DMS 273 treated with DMSO at 0.1 percent for 48 hours (cell line): ENCODE data around the gene SLC25A38.
"Not testable (repeated sequence)": the region's sequence is repeated elsewhere in the genome, so short reads cannot be mapped to it uniquely, and the experiment has no call there.

Experiments
- DNase-seq: peaks from one replicate; lab custom pipeline; 2025; lab: John Stamatoyannopoulos, UW

Gene SLC25A38

GRCh38 chr3:39383045-39383880 lies at the start of gene SLC25A38:
Gene SLC25A38, plus strand, starts transcription at chr3:39383370. Its CDS starts 355 bp downstream, at chr3:39383725.
- no peak for DNase-seq

- no peak for DNase-seq
Observed at GRCh38 chr3:39333607-39334006, 49.6 kb upstream of the SLC25A38 start.

- no peak for DNase-seq
Observed at GRCh38 chr3:39334205-39334604, 49.0 kb upstream of the SLC25A38 start.

GRCh38 chr3:39338201-39338600 lies 45.0 kb upstream of the SLC25A38 start:
- no peak for DNase-seq

- DNase-seq: no peak
Observed at GRCh38 chr3:39339086-39339485, 44.1 kb upstream of the SLC25A38 start.

DNA sequence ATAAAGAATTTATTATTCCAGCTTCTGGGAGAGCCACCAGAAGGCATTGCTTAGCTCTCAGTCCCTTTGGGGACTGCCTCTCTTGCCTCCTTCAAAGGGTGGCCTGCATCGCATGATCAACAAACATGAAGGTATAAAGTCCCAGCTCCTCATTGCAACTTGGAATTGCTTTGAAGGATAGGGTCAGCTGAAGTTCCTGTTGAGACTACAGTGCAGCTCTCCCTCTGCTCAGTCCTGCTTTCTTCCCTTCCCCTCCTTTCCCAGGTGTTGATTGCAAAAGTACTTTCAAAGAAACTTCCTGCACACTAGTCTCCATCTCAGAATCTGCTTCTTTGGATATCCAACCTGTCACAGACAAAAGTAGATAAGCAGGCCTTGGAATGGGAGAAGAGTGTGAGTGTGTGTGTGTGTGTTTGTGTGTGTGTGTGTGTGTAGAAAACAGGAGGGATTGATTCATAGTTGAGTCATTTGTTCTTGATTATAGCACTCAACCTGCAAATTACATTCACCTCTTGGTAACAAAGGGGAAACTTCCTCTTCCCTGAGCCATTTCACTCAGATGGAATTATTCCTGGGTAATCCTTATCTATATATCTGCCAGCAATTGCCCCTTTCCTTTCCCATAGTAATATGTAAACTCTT lies 40.0 kb upstream of the SLC25A38 start:
- DNase-seq: no peak

- DNase-seq: no peak
Observed at GRCh38 chr3:39343760-39344159, 39.4 kb upstream of the SLC25A38 start.

GRCh38 chr3:39344746-39345344 lies 38.3 kb upstream of the SLC25A38 start:
- no peak for DNase-seq

DNA sequence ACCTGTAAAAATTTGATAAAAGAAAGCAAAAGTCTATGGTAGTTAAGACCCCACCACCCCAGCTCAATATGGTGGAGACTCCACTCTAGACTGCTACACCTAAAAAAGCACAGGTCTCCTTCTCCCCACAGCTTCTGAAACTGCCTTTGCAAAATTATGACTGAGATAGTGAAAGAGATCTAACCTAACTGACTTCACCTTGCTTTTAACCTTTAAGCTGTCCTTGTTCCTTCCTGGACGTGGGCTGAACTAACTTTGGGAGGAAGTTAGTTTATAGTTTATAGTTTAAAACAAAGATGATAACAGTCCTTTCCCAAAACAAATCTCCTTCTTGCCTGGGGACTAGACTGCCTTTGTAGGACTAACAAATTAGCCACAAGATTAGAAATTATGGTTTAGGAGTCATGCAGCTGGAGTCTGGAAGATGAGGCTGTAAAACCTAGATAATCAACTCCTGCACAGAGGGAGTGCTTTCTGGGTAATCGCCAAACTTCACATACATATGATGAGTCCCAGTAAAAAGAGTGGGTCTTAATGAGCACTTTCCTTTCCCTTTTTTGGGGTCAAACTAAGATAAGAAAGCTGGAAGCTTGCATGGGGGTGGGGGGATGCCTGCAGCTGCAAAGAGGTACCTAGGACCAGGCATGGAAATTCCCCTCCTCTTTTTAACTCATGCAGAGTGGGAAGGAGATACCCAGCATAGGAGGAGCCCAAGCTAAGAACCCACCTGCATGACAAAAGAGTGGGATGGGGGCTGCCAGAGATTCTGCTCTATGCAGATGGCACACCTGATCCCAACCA lies 36.2 kb upstream of the SLC25A38 start:
- DNase-seq: no peak

DNA sequence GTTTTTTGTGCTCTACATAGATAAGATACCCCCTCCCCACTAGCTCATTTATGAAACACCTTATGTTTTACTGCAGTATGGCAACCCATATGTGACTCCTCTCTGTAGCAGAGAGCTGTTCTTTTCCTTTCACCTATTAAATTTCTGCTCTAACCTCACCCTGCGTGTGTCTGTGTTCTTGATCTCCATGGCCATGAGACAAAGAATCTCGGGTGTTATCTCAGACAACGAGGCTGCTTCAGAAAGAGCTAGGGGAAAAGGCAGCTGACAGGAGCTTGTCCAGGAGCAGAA lies 35.6 kb upstream of the SLC25A38 start:
- no peak for DNase-seq

DNA sequence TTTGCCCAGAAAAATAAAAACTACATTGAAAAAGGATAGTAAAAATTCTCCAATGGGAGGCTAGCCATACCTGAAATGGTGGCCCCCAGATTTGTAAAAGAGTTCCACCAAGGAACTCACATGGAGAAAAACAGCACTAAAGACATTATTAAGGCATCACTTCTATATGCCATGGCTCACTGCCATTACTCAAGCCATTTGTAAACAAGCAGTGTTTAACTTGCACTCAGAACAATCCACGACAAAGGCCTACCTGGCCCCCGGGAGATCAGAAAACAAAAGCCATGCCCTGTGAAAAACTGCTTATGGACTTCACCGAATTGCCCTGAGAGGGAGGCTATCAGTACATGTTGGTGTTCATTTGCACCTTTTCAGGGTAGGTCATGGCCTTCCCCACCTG lies 34.1 kb upstream of the SLC25A38 start:
- no peak for DNase-seq

DNA sequence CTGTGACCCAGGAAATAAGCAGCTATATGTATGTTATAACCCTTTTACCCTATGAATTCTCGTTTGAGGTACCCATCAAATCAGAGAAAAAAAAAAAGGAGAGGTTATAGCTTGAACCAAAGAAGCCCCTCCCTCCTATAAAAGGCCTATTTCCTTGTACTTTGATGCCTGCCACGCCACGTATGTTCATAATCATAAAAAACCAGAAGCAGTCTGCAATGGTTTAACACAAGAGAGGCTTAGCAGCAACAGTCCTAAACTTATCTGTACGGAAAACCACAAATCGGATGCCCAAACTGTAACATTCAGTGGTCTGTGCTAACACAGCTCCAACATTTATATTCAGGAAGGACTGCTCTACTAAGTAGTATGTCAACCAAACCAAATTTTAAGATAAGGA lies 32.5 kb upstream of the SLC25A38 start:
- no peak for DNase-seq

DNA sequence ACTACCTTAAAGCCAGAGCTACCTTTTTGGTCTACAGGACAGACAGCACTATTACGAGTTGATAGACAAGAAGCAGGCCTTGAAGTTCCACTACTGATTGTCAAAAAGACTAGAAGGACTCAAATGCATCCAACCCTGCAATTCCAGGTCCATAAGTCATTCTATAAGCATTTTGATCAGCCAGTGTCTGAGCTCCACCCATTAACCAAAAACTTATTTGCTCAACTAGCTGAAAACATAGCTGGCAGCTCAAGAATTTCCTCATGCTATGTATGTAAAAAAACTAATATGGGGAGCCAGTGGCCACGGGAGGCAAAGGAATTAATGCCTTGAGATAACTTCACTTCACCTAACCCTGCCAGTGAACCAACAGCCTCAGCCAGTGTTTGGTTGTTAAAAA lies 32.0 kb upstream of the SLC25A38 start:
- not testable (repeated sequence) for DNase-seq

DNA sequence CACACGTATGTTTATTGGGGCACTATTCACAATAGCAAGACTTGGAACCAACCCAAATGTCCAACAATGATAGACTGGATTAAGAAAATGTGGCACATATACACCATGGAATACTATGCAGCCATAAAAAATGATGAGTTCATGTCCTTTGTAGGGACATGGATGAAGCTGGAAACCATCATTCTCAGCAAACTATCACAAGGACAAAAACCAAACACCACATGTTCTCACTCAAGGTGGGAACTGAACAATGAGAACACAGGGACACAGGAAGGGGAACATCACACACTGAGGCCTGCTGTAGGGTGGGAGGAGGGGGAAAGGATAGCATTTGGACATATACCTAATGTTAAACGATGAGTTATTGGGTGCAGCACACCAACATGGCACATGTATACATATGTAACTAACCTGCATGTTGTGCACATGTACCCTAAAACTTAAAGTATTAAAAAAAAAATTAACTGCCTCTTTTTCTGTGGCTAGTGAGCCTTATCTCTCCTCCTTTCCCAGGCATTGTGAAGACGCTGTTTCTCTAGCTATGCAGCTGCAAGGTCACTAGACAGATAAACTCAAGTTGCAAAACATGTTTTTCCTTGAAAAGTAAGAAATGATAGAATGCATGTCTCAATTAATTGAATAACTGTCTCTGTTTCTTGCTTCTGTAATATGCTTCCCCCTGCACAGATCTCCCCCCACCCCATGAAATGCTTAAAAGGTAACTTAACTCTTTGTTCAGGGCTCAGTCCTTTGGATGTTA lies 29.8 kb upstream of the SLC25A38 start:
- not testable (repeated sequence) for DNase-seq

DNA sequence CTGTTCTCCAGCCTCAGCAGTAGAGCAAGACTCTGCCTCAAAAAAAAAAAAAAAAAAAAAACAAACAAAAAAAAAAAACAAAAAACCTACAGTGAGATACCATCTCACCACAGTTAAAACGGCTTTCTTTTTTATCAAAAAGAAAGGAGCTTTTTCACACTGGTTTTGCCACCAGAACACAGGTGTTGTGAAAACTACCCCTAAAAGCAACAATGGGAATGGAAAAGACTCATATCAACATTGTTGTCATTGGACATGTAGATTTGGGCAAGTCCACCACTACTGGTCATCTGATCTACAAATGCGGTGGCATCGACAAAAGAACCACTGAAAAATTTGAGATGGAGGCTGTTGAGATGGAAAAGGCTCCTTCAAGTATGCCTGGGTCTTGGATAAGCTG lies 24.8 kb upstream of the SLC25A38 start:
- no peak for DNase-seq

GRCh38 chr3:39361252-39361927 lies 21.8 kb upstream of the SLC25A38 start:
- DNase-seq: no peak

- no peak for DNase-seq
Observed at GRCh38 chr3:39362192-39362591, 21.0 kb upstream of the SLC25A38 start.

- DNase-seq: no peak
Observed at GRCh38 chr3:39362812-39363211, 20.4 kb upstream of the SLC25A38 start.

- not testable (repeated sequence) for DNase-seq
Observed at GRCh38 chr3:39370450-39370849, 12.7 kb upstream of the SLC25A38 start.

DNA sequence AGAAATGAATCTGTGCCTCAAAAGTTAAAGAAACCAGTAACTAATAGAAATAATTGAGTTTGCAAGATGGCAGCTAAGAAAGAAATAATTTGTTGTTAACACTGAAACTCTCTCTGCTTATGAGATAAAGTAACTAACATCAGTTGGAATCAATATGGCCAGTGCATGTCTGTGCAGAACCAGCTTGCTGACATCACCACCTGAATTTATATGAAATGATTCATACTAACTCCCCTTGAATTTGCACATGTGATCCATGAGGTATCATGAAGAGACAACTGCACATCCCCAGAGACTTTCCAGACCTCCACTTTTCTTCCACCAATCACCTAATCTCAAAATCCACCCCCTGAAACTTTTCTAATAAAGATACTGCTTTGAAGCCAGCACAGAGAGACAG lies 10.3 kb upstream of the SLC25A38 start:
- DNase-seq: no peak

GRCh38 chr3:39376959-39377634 lies 6.1 kb upstream of the SLC25A38 start:
- no peak for DNase-seq
